Measurements from ENCODE around the gene COPA.

- TF ChIP-seq CTCF (IDR thresholded peaks at IDR 0.05; ENCODE audit: poor library complexity) (no peak), EZH2 (IDR thresholded peaks at IDR 0.05; ENCODE audit: borderline replicate concordance) (no peak), EZH2phosphoT487 (IDR thresholded peaks at IDR 0.05; ENCODE audit: low read depth, severe bottlenecking, unreplicated experiment) (no peak)
These were observed 10.5 kb downstream of the COPA start for GRCh38 chr1:160332516-160332915.

Measured in hepatocyte (in vitro differentiated cells).